ENCODE data around the gene ATP6AP2. TPM values are rescaled to one million over a fixed set of nuclear protein-coding genes. Genes with fewer than 3 reads are reported as not detected.

Gene ATP6AP2
- polyA plus RNA-seq (2013): 94.2 TPM

- peaks cover 0 to 40% (median 0%) of the 10 kb centered on the region in 5 experiments for H3K27me3 ChIP-seq (replicated peaks in 2 of 5; ENCODE audit: control insufficient read depth in 4 of 5, insufficient read depth in 5 of 5, low read length in 4 of 5)
- CTCF ChIA-PET: interaction anchor here (0.8 to 0.9 kb wide), 2 partner anchors 10 to 37 kb away, joined by 3 to 4 read pairs; no protein-coding TSS in a partner anchor
- no peaks in the 10 kb centered on the region for H3K36me3 ChIP-seq (ENCODE audit: control insufficient read depth in 4 of 4, insufficient read depth in 4 of 4, low read length in 3 of 4)
- 37% methylated on average over 89 of the region's 89 CpGs for WGBS (ENCODE audit: insufficient coverage)
- H3K4me3 ChIP-seq (ENCODE audit: control insufficient read depth in 1 of 7, extremely low read depth in 1 of 7, insufficient read depth in 4 of 7, low read depth in 2 of 7, low read length in 6 of 7): peak within 1 kb of the TSS; percentile 46 to 89 (median 74)
- peak; percentile 92 to 96 (median 96) for DNase-seq
- peak within 1 kb of the TSS in 1 of 2 experiments; percentile 82 for H3K27ac ChIP-seq (ENCODE audit: insufficient read depth in 1 of 2, low read depth in 1 of 2, low read length in 2 of 2, poor library complexity in 1 of 2, severe bottlenecking in 2 of 2)
- POLR2A ChIA-PET: interaction anchor here (0.6 to 1.0 kb wide), 2 partner anchors 37 to 43 kb away, joined by 3 to 4 read pairs; no protein-coding TSS in a partner anchor
- H3K4me1 ChIP-seq (ENCODE audit: control extremely low read depth in 1 of 4, control insufficient read depth in 4 of 4, insufficient read depth in 4 of 4, low read length in 3 of 4): peaks cover 0 to 13% (median 9%) of the 10 kb centered on the region in 4 experiments
- H3K9me3 ChIP-seq (ENCODE audit: control extremely low read depth in 1 of 5, control insufficient read depth in 4 of 5, insufficient read depth in 2 of 5, low read depth in 1 of 5, low read length in 4 of 5): peaks cover 0 to 6% (median 0%) of the 10 kb centered on the region in 5 experiments
These were observed at the start of gene ATP6AP2 for GRCh38 chrX:40580537-40581335. ATP6AP2 (plus strand) TSS chrX:40580970; CDS start chrX:40581066, 96 bp downstream.

- WGBS (ENCODE audit: insufficient coverage): 74% methylated on average over 11 of the region's 16 CpGs
- CTCF ChIA-PET: interaction anchor here (0.8 to 1.3 kb wide), 2 partner anchors 11 to 12 kb away, joined by 3 read pairs; no protein-coding TSS in a partner anchor
- no peak overlapping the region for H3K4me3 ChIP-seq (ENCODE audit: control insufficient read depth in 1 of 7, extremely low read depth in 1 of 7, insufficient read depth in 4 of 7, low read depth in 2 of 7, low read length in 6 of 7)
These were observed 49.5 kb upstream of the ATP6AP2 start for GRCh38 chrX:40531056-40531826.

GRCh38 chrX:40537310-40537709 lies 43.5 kb upstream of the ATP6AP2 start:
- peaks cover 0 to 17% (median 10%) of the 10 kb centered on the region in 4 experiments for H3K4me1 ChIP-seq (ENCODE audit: control extremely low read depth in 1 of 4, control insufficient read depth in 4 of 4, insufficient read depth in 4 of 4, low read length in 3 of 4)
- H3K27ac ChIP-seq (ENCODE audit: insufficient read depth in 1 of 2, low read depth in 1 of 2, low read length in 2 of 2, poor library complexity in 1 of 2, severe bottlenecking in 2 of 2): no peak overlapping the region
- no peaks in the 10 kb centered on the region for H3K36me3 ChIP-seq (ENCODE audit: control insufficient read depth in 4 of 4, insufficient read depth in 4 of 4, low read length in 3 of 4)
- ChIA-PET CTCF (no interaction called here), POLR2A (no interaction called here)
- H3K27me3 ChIP-seq (replicated peaks in 2 of 5; ENCODE audit: control insufficient read depth in 4 of 5, insufficient read depth in 5 of 5, low read length in 4 of 5): peaks cover 0 to 27% (median 0%) of the 10 kb centered on the region in 5 experiments
- WGBS (ENCODE audit: insufficient coverage): 78% methylated on average over 4 of the region's 4 CpGs
- H3K9me3 ChIP-seq (ENCODE audit: control extremely low read depth in 1 of 5, control insufficient read depth in 4 of 5, insufficient read depth in 2 of 5, low read depth in 1 of 5, low read length in 4 of 5): no peaks in the 10 kb centered on the region
- no peak for DNase-seq
- H3K4me3 ChIP-seq (ENCODE audit: control insufficient read depth in 1 of 7, extremely low read depth in 1 of 7, insufficient read depth in 4 of 7, low read depth in 2 of 7, low read length in 6 of 7): no peak overlapping the region

More at GRCh38 chrX:40531056-40531826, 49.5 kb upstream of the ATP6AP2 start:
- H3K9me3 ChIP-seq (ENCODE audit: control extremely low read depth in 1 of 5, control insufficient read depth in 4 of 5, insufficient read depth in 2 of 5, low read depth in 1 of 5, low read length in 4 of 5): no peaks in the 10 kb centered on the region
- peaks cover 0 to 11% (median 0%) of the 10 kb centered on the region in 5 experiments for H3K27me3 ChIP-seq (replicated peaks in 2 of 5; ENCODE audit: control insufficient read depth in 4 of 5, insufficient read depth in 5 of 5, low read length in 4 of 5)
- DNase-seq: no peak
- H3K4me1 ChIP-seq (ENCODE audit: control extremely low read depth in 1 of 4, control insufficient read depth in 4 of 4, insufficient read depth in 4 of 4, low read length in 3 of 4): no peaks in the 10 kb centered on the region
- no peaks in the 10 kb centered on the region for H3K36me3 ChIP-seq (ENCODE audit: control insufficient read depth in 4 of 4, insufficient read depth in 4 of 4, low read length in 3 of 4)
- H3K27ac ChIP-seq (ENCODE audit: insufficient read depth in 1 of 2, low read depth in 1 of 2, low read length in 2 of 2, poor library complexity in 1 of 2, severe bottlenecking in 2 of 2): no peak overlapping the region
- POLR2A ChIA-PET: no interaction called here

DNA sequence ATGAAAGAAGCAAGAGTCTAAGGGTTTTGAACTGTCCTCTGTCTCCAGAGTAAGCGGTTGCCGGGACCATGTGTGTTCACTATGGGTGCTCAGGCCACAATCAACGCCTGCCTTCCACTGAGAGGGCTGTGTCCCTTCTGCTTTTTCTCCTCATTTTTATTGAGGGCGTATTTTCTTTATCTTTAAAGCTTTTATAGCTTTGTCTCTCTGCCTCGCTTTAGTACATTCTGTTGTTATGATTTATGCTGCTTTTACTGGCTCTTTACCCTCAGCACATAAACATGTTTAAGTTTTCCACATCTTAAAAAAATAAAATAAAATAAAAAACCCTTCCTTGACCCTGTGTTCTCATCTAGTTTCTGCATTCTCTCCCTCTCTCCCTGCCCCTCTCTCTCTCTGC lies 42.4 kb upstream of the ATP6AP2 start:
- Histone ChIP-seq H3K9me3 (ENCODE audit: control extremely low read depth in 1 of 5, control insufficient read depth in 4 of 5, insufficient read depth in 2 of 5, low read depth in 1 of 5, low read length in 4 of 5) (no peaks in the 10 kb centered on the region), H3K4me1 (ENCODE audit: control extremely low read depth in 1 of 4, control insufficient read depth in 4 of 4, insufficient read depth in 4 of 4, low read length in 3 of 4) (peaks cover 0 to 17% (median 10%) of the 10 kb centered on the region in 4 experiments), H3K36me3 (ENCODE audit: control insufficient read depth in 4 of 4, insufficient read depth in 4 of 4, low read length in 3 of 4) (no peaks in the 10 kb centered on the region)

GRCh38 chrX:40539214-40540142 lies 41.3 kb upstream of the ATP6AP2 start:
- Histone ChIP-seq H3K9me3 (ENCODE audit: control extremely low read depth in 1 of 5, control insufficient read depth in 4 of 5, insufficient read depth in 2 of 5, low read depth in 1 of 5, low read length in 4 of 5) (no peaks in the 10 kb centered on the region), H3K36me3 (ENCODE audit: control insufficient read depth in 4 of 4, insufficient read depth in 4 of 4, low read length in 3 of 4) (no peaks in the 10 kb centered on the region), H3K27ac (ENCODE audit: insufficient read depth in 1 of 2, low read depth in 1 of 2, low read length in 2 of 2, poor library complexity in 1 of 2, severe bottlenecking in 2 of 2) (no peak overlapping the region), H3K4me3 (ENCODE audit: control insufficient read depth in 1 of 7, extremely low read depth in 1 of 7, insufficient read depth in 4 of 7, low read depth in 2 of 7, low read length in 6 of 7) (peak overlapping the region in 2 of 7 experiments; percentile 11 to 28), H3K4me1 (ENCODE audit: control extremely low read depth in 1 of 4, control insufficient read depth in 4 of 4, insufficient read depth in 4 of 4, low read length in 3 of 4) (peaks cover 0 to 23% (median 15%) of the 10 kb centered on the region in 4 experiments), H3K27me3 (replicated peaks in 2 of 5; ENCODE audit: control insufficient read depth in 4 of 5, insufficient read depth in 5 of 5, low read length in 4 of 5) (peaks cover 0 to 27% (median 0%) of the 10 kb centered on the region in 5 experiments)
- 37% methylated on average over 20 of the region's 20 CpGs for WGBS (ENCODE audit: insufficient coverage)
- ChIA-PET CTCF (no interaction called here), POLR2A (no interaction called here)
- peak; percentile 46 to 76 (median 74) for DNase-seq

More for the DNA sequence above, 42.4 kb upstream of the ATP6AP2 start:
- Histone ChIP-seq H3K27me3 (replicated peaks in 2 of 5; ENCODE audit: control insufficient read depth in 4 of 5, insufficient read depth in 5 of 5, low read length in 4 of 5) (peaks cover 0 to 27% (median 0%) of the 10 kb centered on the region in 5 experiments), H3K4me3 (ENCODE audit: control insufficient read depth in 1 of 7, extremely low read depth in 1 of 7, insufficient read depth in 4 of 7, low read depth in 2 of 7, low read length in 6 of 7) (no peak overlapping the region), H3K27ac (ENCODE audit: insufficient read depth in 1 of 2, low read depth in 1 of 2, low read length in 2 of 2, poor library complexity in 1 of 2, severe bottlenecking in 2 of 2) (no peak overlapping the region)
- 94% methylated on average over 3 of the region's 5 CpGs for WGBS (ENCODE audit: insufficient coverage)
- ChIA-PET POLR2A (no interaction called here), CTCF (no interaction called here)
- no peak for DNase-seq

DNA sequence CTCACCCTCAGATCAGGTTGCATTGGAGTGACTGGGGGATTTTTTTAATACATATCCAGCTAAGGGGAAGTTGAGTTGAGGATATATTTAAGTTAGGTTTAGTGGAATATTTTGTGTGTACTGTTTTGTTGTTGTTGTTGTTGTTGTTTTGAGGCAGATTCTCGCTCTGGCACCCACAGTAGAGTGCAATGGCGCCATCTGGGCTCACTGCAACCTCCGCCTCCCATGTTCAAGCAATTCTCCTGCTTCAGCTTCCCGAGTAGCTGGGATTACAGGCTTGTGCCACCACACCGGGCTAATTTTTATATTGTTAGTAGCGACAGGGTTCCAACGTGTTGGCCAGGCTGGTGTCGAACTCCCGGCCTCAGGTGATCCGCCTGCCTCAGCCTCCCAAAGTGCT lies 38.6 kb upstream of the ATP6AP2 start:
- POLR2A ChIA-PET: no interaction called here
- Histone ChIP-seq H3K36me3 (ENCODE audit: control insufficient read depth in 4 of 4, insufficient read depth in 4 of 4, low read length in 3 of 4) (no peaks in the 10 kb centered on the region), H3K27me3 (replicated peaks in 2 of 5; ENCODE audit: control insufficient read depth in 4 of 5, insufficient read depth in 5 of 5, low read length in 4 of 5) (peaks cover 0 to 41% (median 0%) of the 10 kb centered on the region in 5 experiments), H3K9me3 (ENCODE audit: control extremely low read depth in 1 of 5, control insufficient read depth in 4 of 5, insufficient read depth in 2 of 5, low read depth in 1 of 5, low read length in 4 of 5) (no peaks in the 10 kb centered on the region), H3K4me3 (ENCODE audit: control insufficient read depth in 1 of 7, extremely low read depth in 1 of 7, insufficient read depth in 4 of 7, low read depth in 2 of 7, low read length in 6 of 7) (no peak overlapping the region), H3K4me1 (ENCODE audit: control extremely low read depth in 1 of 4, control insufficient read depth in 4 of 4, insufficient read depth in 4 of 4, low read length in 3 of 4) (peaks cover 0 to 26% (median 17%) of the 10 kb centered on the region in 4 experiments), H3K27ac (ENCODE audit: insufficient read depth in 1 of 2, low read depth in 1 of 2, low read length in 2 of 2, poor library complexity in 1 of 2, severe bottlenecking in 2 of 2) (no peak overlapping the region)
- CTCF ChIA-PET: interaction anchor here (0.8 to 1.0 kb wide), 2 partner anchors 12 to 101 kb away, joined by 3 read pairs; no protein-coding TSS in a partner anchor
- DNase-seq: no peak
- 73% methylated on average over 9 of the region's 10 CpGs for WGBS (ENCODE audit: insufficient coverage)

All from common myeloid progenitor, CD34-positive (primary cell).